HFFc6 (cell line): ENCODE data around the gene LHFPL4. TPM values are rescaled to one million over a fixed set of nuclear protein-coding genes. Genes with fewer than 3 reads are reported as not detected.

Experiments used
- DNase-seq: peaks from one replicate; pipeline ENCODE4 v3.0.0-alpha.2; 2018
- H3K27ac Mint-ChIP-seq: 2 replicates; pipeline ENCODE4 v1.8.0; 2020; ENCODE audit warnings: mild to moderate bottlenecking, mixed read lengths
- H3K27me3 Mint-ChIP-seq: 2 replicates; pipeline ENCODE4 v1.8.0; 2021; ENCODE audit warnings: mild to moderate bottlenecking, moderate library complexity, mixed read lengths; ENCODE audit not compliant: insufficient read depth
- H3K36me3 Mint-ChIP-seq: 2 replicates; pipeline ENCODE4 v1.8.0; 2021; ENCODE audit warnings: low read depth, mixed read lengths
- H3K4me1 Mint-ChIP-seq: 2 replicates; pipeline ENCODE4 v1.8.0; 2020; ENCODE audit warnings: low read depth, mixed read lengths
- H3K4me3 Mint-ChIP-seq: 2 replicates; pipeline ENCODE4 v1.8.0; 2020; ENCODE audit warnings: mild to moderate bottlenecking, moderate library complexity, mixed read lengths
- H3K9me3 Mint-ChIP-seq: 2 replicates; pipeline ENCODE4 v1.8.0; 2020; ENCODE audit warnings: mild to moderate bottlenecking, mixed read lengths
- total RNA-seq, 6 experiments: library from RNA; stranded (reverse); fragmentation: NEBNext Ultra II Directional; extraction: Animal tissue kit (Norgen Biotek cat#: 25700); gene quantifications; 2 replicates in 1 of 6; 3 replicates in 5 of 6; pipeline ENCODE4 v1.2.3, GENCODE V29; 2021
- TF ChIP-seq, protein P1 (sequence below): fragments of 200-600 bp; sonication (generic); IDR thresholded peaks from 2 replicates; pipeline ENCODE4 v1.5.0; 2021; ENCODE audit warnings: antibody characterized with exemption, mild to moderate bottlenecking

LHFPL4 gene
- total RNA-seq, 6 experiments from 2014 or later: not detected

GRCh38 chr3:9508781-9509180, 44.8 kb downstream of the LHFPL4 start:
- H3K27ac Mint-ChIP-seq: no peak overlapping the region
- no peak overlapping the region for H3K4me3 Mint-ChIP-seq
- no peaks in the 10 kb centered on the region for H3K9me3 Mint-ChIP-seq
- TF ChIP-seq, protein P1, sequence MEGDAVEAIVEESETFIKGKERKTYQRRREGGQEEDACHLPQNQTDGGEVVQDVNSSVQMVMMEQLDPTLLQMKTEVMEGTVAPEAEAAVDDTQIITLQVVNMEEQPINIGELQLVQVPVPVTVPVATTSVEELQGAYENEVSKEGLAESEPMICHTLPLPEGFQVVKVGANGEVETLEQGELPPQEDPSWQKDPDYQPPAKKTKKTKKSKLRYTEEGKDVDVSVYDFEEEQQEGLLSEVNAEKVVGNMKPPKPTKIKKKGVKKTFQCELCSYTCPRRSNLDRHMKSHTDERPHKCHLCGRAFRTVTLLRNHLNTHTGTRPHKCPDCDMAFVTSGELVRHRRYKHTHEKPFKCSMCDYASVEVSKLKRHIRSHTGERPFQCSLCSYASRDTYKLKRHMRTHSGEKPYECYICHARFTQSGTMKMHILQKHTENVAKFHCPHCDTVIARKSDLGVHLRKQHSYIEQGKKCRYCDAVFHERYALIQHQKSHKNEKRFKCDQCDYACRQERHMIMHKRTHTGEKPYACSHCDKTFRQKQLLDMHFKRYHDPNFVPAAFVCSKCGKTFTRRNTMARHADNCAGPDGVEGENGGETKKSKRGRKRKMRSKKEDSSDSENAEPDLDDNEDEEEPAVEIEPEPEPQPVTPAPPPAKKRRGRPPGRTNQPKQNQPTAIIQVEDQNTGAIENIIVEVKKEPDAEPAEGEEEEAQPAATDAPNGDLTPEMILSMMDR: no peak
- H3K27me3 Mint-ChIP-seq: peaks cover 27% of the 10 kb centered on the region
- DNase-seq: no peak
- no peaks in the 10 kb centered on the region for H3K4me1 Mint-ChIP-seq
- no peaks in the 10 kb centered on the region for H3K36me3 Mint-ChIP-seq

DNA sequence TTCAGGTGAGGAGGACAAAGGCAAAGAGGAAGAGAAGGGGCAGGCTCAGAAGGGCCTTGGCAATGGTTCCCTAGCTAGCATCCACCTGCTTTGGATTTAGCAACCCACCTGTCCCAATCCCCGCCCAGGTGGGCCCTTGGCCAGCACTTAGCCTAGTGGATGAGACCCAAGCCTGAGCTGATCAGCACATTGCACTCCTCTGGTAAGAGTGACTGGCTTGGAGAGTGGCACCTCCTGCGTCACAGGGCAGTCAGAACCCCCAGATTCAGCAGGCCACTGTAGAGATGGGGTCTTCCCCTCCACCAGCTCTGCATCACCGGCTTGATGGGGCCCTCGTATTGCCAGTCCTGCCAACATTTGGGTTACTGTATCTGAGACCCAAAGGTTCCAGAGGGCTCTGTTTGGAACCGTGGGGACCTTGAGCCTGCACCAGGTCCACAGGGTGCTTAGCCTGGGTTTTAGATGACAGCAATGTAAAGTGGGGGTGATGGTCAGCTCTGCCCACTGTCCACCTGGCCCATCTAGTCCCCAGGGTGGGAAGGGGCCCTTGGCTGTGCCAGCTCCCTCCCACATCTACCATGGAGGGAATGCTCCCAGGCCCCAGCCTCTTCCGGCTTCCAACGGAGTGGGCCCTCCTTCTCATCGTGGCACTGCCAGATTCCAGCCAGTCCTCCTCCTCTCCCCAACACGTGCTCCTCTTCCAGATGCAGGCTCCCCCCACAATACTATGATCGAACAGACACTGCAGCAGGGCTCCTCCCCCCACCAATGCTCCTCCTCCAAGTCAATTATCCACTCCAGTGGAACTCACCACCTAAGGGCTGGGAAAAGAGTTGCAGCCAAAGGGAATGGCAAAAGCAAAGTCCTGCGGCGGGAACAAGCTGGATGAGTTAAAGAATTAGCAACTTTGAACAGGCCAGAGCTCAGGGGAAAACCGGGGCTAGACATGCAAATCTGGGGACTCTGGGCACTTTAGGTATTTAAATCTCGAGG, 45.7 kb downstream of the LHFPL4 start:
- Mint-ChIP-seq H3K4me3 (no peak overlapping the region), H3K27me3 (peaks cover 27% of the 10 kb centered on the region), H3K4me1 (no peaks in the 10 kb centered on the region), H3K27ac (no peak overlapping the region), H3K36me3 (no peaks in the 10 kb centered on the region), H3K9me3 (no peaks in the 10 kb centered on the region)
- DNase-seq: no peak
- TF ChIP-seq, protein P1: no peak

DNA sequence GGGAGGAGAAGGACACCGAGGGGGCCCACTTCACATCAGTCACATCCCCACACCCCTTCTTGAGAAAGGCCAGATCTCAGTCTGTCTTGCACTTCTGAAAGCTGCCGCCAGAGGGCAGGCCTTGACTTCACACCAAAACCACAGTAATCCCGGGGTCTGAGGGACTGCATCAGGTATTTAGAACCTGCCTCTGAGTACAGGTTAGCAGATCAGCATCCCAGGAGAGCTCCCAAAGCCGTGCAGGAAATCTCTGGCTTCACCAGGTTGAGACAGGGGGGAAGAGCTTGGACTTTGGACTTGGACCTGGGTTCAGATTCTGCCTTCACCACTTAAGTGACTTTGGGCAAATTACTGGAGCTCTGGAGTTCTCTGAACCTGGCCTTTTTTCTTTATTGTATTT, 50.3 kb downstream of the LHFPL4 start:
- DNase-seq: peak; percentile 24
- no peak overlapping the region for H3K4me3 Mint-ChIP-seq
- peaks cover 18% of the 10 kb centered on the region for H3K4me1 Mint-ChIP-seq
- H3K27ac Mint-ChIP-seq: no peak overlapping the region
- peaks cover 24% of the 10 kb centered on the region for H3K27me3 Mint-ChIP-seq
- H3K9me3 Mint-ChIP-seq: no peaks in the 10 kb centered on the region
- TF ChIP-seq, protein P1: peak; percentile 98
- H3K36me3 Mint-ChIP-seq: no peaks in the 10 kb centered on the region

- DNase-seq: no peak
- H3K27me3 Mint-ChIP-seq: peaks cover 23% of the 10 kb centered on the region
- H3K9me3 Mint-ChIP-seq: no peaks in the 10 kb centered on the region
- TF ChIP-seq, protein P1: no peak
- no peaks in the 10 kb centered on the region for H3K36me3 Mint-ChIP-seq
- peaks cover 36% of the 10 kb centered on the region for H3K4me1 Mint-ChIP-seq
- H3K4me3 Mint-ChIP-seq: no peak overlapping the region
- H3K27ac Mint-ChIP-seq: no peak overlapping the region
Observed at GRCh38 chr3:9501226-9501625, 52.4 kb downstream of the LHFPL4 start.

GRCh38 chr3:9500108-9501050, 53.2 kb downstream of the LHFPL4 start:
- Mint-ChIP-seq H3K27ac (no peak overlapping the region), H3K36me3 (no peaks in the 10 kb centered on the region), H3K4me3 (peak overlapping the region; percentile 59), H3K4me1 (peaks cover 36% of the 10 kb centered on the region), H3K27me3 (peaks cover 19% of the 10 kb centered on the region), H3K9me3 (no peaks in the 10 kb centered on the region)
- TF ChIP-seq, protein P1: peak; percentile 93
- DNase-seq: peak; percentile 62
